TTC549 (cell line): ENCODE data around the gene CAMTA2.

Experiments
- FAIRE-seq: peaks from 2 replicates; lab custom pipeline; 2012; peaks lifted over from hg19 to GRCh38; lab: Jason Lieb, UNC

CAMTA2 gene

DNA sequence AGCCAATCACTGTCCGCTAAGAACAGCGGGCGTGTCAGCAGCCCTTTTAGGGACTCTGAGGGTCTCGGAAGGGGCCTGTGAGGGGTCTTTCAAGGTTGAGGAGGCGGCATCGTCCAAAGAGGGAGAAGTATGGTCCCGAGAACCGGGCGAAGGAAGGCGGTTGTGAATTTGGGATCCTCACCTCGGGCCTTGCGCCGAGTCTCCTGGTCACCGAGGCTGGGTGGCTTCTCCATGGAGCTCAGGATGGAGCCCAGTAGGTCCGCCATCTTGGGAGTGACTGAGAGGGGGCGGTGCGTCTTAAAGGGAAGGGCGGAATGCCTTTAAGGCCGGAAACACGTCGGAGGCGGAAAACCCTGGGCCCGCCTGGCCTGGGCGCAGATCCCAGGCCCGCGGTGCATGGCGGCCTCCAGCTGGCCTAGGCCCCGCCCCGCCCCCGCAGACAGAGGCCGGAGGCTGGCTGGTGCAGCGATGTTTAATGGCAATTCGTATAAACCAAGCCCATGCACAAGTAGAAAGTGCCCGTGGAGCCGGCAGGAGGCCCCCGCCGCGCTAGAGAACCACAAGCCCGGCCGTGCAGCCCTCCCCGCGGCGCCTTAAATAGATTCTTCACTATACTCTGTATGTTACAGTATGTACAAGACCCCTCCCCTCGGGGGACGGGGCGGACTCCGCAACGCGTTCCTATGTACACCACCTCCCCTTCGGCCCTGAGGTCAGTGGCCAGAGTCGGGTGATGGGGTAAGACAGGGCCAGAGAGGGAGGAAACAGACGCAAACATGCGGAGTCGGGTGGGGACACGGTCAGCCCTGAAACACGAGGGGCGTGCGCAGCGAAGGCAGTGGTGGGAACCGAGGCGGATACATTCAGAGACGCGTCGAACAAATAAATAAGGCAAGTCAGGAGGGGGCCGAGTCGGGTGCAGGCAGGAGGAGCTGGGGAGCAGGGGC, 19.7 kb downstream of the CAMTA2 start, which contains the start of gene SPAG7:
Gene SPAG7, minus strand, starts transcription at position 279 of the 947 bp plus-strand sequence. Its CDS starts 13 bp downstream, at position 266.
- FAIRE-seq, result peak; percentile 63

DNA sequence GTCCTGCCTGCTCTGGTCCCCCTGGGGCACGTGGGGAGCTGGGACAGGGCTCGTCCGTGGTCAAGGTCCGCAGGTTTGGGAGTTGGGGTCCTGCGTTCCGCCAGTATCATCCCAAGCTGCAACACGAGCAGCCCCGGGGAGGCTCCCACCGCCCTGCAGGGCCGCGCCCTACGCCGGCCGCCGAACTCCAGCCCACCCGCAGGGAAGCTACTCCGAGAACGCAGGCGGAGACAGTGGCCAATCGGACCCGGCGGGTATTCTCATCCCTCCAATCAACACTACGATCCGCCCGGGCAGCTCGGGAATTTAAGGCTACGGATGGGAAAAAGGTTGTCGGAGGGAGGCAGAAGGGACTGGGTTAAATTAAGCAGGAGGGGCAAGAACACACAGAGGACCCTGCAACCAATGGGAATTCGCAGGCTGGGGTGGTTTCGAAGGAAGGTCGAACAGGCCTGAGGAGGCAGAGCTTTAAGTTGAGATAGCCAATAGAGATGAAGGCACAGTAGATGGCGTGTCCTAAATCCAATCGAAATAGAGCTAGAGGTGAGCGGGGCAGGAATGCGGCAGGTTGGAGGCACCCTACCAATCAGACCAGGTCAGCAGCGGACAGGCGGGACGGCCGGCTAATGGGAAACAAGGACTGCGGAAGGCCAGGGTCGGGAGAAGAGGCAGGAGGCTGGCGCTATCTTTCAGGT, 20.5 kb downstream of the CAMTA2 start:
- FAIRE-seq, result peak; percentile 99

DNA sequence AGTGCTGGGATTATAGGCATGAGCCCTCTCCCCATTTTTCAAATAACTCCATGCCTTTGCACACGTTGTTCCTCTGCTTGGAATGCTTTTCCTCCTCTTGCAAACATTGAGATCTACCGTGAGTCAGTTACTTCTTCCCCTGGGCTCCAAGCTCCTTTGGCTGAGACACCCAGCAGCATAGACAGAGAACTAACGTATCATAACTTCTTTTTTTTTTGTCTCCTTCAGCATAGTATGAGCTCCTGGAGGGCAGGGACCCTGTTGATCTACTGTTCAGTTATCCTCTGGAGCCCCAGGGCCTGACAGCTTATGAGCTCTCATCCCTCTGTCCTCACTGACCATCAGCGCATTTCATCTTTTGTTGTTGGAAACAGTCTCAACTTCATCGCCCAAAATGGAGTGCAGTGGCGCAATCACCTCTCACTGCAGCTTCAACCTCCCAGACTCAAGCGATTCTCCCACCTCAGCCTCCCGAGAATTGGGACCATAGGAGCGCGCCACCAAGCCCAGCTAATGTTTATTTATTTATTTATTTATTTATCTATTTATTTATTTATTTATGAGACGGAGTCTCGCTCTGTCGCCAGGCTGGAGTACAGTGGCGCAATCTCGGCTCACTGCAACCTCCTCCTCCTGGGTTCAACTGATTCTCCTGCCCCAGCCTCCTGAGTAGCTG, 22.0 kb downstream of the CAMTA2 start:
- FAIRE-seq, result no peak

DNA sequence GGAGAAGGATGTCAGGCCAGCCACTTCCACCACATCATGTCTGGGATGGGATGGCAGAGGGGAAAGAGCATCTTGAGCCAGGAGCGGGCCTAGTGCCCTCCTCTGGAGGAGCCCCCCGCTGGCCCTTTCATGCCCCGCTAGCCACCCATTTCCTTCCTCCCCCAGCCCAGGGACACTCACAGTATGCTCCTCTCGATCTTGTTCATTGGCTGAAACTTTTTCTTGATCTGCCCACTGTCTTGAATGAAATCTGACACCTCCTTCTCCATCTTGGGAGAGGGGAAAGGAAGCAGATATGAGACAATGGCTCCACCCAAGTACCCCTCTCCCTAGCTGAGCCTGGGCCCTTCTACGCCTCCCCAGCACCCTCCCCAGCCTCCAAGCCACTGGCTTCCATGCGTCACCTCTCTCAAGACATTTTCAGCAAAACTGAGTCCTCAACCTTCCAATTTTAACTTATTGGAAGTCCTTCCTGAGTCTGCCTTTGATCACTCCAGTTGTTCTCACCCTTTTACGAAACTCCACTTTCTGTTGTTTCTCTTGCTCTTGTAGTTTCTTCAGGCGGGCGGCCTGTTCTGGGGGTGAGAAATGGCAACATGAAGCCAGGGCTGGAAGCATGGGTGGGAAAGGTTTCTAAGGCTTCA, 27.1 kb downstream of the CAMTA2 start:
- no peak for FAIRE-seq

DNA sequence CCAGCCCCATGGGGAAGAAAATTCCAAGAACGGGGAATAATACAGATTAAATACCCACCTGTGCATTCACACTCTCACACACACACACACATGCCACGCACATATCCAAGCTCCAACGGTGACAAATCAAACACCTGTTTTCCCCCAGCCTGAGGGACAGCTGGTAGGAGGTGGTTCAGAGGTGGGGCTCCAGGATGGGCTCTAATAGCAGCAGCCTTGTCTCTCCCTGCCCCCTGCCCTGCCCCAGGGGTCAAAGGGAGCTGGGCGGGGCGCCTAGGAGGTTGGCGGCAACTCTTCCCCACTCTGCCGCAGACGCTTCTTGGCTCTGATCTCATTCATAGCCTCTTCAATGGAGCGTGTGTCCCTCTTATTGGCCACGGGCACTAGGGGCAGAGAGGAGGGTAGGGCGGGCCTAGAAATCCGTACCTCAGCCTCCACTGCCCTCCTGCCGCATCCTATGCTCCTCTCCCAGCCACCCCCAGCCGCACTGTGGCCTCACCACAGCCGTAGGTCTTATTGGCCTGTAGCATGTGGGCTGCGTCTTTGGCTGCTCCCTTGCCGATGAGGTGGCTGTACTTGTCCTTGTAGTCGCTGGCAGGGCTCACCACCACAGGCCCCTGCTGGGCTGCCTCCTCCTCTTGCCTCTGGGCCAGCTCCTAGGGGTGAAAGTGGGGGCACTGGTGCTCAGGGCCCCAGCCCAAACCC, 28.1 kb downstream of the CAMTA2 start:
- FAIRE-seq, result no peak

- FAIRE-seq, result no peak
These were observed 29.4 kb downstream of the CAMTA2 start for GRCh38 chr17:4958102-4958501.

- no peak for FAIRE-seq
These were observed 30.9 kb downstream of the CAMTA2 start for GRCh38 chr17:4956493-4957061.

DNA sequence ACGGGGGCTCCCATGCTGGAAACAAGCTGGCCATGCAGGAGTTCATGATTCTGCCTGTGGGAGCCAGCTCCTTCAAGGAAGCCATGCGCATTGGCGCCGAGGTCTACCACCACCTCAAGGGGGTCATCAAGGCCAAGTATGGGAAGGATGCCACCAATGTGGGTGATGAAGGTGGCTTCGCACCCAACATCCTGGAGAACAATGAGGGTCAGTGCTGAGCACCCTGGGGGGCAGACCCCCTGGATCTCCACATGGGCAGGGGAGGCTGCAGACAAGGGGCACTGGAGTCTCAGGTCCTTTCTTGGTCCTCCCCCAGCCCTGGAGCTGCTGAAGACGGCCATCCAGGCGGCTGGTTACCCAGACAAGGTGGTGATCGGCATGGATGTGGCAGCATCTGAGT, 32.4 kb downstream of the CAMTA2 start:
- no peak for FAIRE-seq

DNA sequence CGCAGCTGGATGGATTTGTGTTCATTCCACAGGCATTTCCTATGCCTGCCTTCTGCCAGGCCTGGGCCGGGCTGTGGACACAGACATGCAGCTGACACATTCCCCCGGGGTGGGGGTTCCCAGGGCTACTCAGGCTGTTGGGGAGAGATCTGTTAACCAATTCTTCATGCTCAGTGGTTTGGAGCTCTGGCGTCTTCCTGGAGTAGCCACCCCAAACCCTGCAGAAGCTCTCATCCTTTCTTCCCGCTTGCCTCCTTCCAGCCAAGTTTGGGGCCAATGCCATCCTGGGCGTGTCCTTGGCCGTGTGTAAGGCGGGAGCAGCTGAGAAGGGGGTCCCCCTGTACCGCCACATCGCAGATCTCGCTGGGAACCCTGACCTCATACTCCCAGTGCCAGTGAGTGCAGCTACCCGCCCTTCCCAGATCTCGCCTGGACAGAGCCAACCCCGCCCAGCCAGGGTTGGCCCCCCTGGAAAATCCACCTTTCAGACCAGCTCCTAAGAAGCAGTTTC, 34.0 kb downstream of the CAMTA2 start:
- FAIRE-seq, result no peak

GRCh38 chr17:4951486-4951885, 36.0 kb downstream of the CAMTA2 start:
- no peak for FAIRE-seq

DNA sequence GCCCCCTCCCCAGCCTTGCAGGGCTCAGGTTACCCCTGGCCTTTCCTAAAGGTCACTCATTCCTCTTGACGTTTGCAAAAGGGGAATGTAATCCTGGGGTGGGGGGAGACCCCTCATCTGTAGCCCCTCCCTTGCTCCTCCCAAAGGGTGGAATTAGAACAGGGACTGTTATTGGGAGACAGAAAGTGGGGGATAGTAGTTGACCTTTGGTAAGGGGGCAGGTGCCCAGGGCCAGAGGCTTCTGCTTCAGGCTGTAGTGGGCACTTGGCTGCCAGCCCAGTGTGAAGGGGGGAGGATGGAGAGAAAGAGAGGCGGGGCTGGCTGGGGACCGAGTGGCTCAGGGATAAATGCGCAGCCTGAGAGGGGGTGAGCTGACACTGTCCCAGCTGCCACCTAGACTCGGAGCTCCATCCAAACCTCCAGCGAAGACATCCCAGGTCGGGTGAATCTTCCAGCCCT, 36.7 kb downstream of the CAMTA2 start, which contains the start of gene ENO3:
Gene ENO3, plus strand, starts transcription at position 374 of the 459 bp plus-strand sequence. CDS start 711 bp downstream, outside the sequence.
- FAIRE-seq, result no peak

GRCh38 chr17:4950075-4950745, 37.3 kb downstream of the CAMTA2 start:
- FAIRE-seq, result no peak

- no peak for FAIRE-seq
These were observed 38.0 kb downstream of the CAMTA2 start for GRCh38 chr17:4949321-4950074.

- FAIRE-seq, result no peak
These were observed 38.5 kb downstream of the CAMTA2 start for GRCh38 chr17:4948931-4949320.

- no peak for FAIRE-seq
These were observed 39.1 kb downstream of the CAMTA2 start, which contains the start of gene PFN1 for GRCh38 chr17:4948166-4948930. Gene PFN1, minus strand, starts transcription at chr17:4948530. Its CDS starts 136 bp downstream, at chr17:4948394.

GRCh38 chr17:4947411-4948165, 39.9 kb downstream of the CAMTA2 start:
- FAIRE-seq, result no peak

GRCh38 chr17:4947010-4947410, 40.5 kb downstream of the CAMTA2 start:
- no peak for FAIRE-seq
